Posterior vena cava (tissue), 2 donors: ENCODE data around the gene TLR6. TPM values are rescaled to one million over a fixed set of nuclear protein-coding genes. Genes with fewer than 3 reads are reported as not detected.
"Not testable (repeated sequence)": the region's sequence is repeated elsewhere in the genome, so short reads cannot be mapped to it uniquely, and the experiment has no call there.

Source experiments
- DNase-seq: peaks from one replicate; pipeline ENCODE4 v3.0.0-alpha.2; 2020; ENCODE audit warnings: low spot score
- intact Hi-C, 2 donors: fragments of 100-400 bp; cut with DNase I; formaldehyde crosslinking; loops; one replicate each; pipeline versions ENCODE4 v1.14.1 to v1.14.2; 2022 to 2023
- total RNA-seq, 2 donors: library from RNA; stranded (reverse); fragmentation: NEBNext Ultra II Directional; extraction: Animal tissue kit (Norgen Biotek cat#: 25700); gene quantifications; one replicate each; pipeline ENCODE4 v1.2.1, GENCODE V29; 2021
- donor health status: DM: yes; HTN: yes; CAD: no.
- donor health status: DM: yes; HTN: yes; CAD: no.

Gene TLR6
- total RNA-seq, 2 donors from 2014 or later: 4.9 to 6.0 TPM

DNA sequence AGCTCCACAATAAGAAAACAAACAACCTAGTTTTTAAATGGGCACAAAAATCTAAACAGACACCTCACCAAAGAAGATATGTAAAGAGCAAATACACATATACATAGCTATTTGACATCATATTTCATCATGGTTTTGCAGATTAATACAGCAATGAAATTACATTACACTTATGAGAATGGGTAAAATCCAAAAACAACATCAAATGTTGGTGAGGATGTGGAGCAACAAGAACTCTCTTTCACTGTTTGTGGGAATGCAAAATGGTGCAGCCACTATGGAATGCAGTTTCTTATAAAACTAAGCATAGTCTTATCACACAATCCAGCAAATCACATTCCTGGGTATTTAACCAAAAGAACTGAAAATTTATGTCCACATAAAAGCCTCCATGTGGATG lies 25.0 kb downstream of the TLR6 start:
- no peak for DNase-seq
- intact Hi-C loops: no loop called here

- no peak for DNase-seq
- intact Hi-C loops: no loop called here
These were observed 27.4 kb downstream of the TLR6 start for GRCh38 chr4:38829237-38829636.

GRCh38 chr4:38823766-38824165 lies 32.9 kb downstream of the TLR6 start:
- intact Hi-C loops: no loop called here

DNA sequence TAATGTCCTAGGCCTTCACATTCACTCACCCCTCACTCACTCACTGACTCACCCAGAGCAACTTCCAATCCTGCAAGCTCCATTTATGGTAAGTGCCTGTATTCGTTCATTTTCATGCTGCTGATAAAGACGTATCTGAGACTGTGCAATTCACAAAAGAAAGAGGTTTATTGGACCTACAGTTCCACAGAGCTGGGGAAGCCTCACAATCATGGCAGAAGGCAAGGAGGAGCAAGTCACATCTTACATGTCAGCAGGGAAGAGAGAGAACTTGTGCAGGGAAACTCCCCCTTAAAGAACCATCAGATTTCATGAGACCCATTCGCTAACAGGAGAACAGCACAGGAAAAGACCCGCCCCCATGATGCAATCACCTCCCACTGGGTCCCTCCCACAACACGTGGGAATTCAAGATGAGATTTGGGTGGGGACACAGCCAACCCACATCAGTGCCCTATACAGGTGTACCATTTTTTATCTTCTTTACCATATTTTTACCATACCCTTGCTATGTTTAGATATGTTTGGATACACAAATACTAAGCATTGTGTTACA lies 33.8 kb downstream of the TLR6 start:
- intact Hi-C loops: no loop called here

More at GRCh38 chr4:38823766-38824165, 32.9 kb downstream of the TLR6 start:
- DNase-seq: no peak

GRCh38 chr4:38821739-38822138 lies 34.9 kb downstream of the TLR6 start:
- intact Hi-C loops: no loop called here

More for the DNA sequence above, 33.8 kb downstream of the TLR6 start:
- no peak for DNase-seq

DNA sequence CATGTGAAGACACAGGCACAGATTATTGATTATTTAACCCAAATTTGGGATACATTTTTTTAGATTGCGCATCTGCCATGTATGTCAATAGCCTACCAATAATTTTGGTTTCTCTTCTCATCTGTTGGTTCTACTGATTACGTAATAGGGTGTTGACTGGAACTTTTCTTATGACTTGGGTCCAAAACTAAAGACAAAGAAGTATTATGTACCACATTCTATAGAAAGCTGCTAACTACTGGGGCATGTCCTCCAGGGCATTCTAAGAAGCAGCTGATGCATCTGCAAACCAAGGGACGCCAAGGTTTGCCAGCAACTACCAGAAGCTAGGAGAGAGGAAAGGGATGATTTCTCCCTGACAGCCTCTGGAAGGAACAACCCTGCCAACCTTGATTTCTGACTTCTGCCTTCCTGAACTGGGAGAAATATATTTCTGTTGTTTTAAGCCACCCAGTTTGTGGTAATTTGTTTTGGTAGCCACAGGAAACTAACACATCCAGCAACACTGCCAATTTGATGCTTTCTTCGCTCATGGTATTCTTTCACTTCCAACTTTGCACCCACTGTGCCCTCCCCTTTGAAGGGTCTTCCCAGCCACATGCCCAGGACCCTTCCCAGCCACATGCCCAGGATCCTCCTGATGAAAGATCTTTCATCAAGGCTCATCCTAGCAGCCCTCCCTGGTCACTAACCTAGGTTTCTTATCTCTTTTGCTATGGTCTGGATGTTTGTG lies 36.1 kb downstream of the TLR6 start:
- no peak for DNase-seq

More at GRCh38 chr4:38821739-38822138, 34.9 kb downstream of the TLR6 start:
- no peak for DNase-seq

GRCh38 chr4:38819569-38819968 lies 37.0 kb downstream of the TLR6 start:
- intact Hi-C loops: no loop called here
- DNase-seq: no peak

More for the DNA sequence above, 36.1 kb downstream of the TLR6 start:
- intact Hi-C loops: no loop called here

GRCh38 chr4:38818441-38818976 lies 38.1 kb downstream of the TLR6 start:
- DNase-seq: no peak
- intact Hi-C loops: no loop called here

- DNase-seq: no peak
- intact Hi-C loops: no loop called here
These were observed 40.5 kb downstream of the TLR6 start for GRCh38 chr4:38815885-38816782.

DNA sequence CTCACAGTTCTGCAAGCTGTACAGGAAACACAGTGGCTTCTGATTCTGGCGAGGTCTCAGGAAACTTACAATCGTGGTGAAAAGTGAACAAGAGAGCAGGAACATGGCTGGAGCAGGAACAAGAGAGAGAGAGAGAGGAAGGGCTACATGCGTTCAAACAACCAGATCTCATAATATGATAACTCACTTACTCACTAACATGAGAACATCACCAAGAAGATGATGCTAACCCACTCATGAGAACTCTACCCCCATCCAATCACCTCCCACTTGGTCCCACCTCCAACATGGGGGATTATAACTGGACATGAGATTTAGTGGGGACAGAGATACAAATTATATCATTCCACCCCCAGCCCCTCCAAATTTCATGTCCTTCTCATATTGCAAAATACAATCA lies 42.2 kb downstream of the TLR6 start:
- no peak for DNase-seq
- intact Hi-C loops: no loop called here

- intact Hi-C loops: no loop called here
- DNase-seq: peak; percentile 38
These were observed 45.3 kb downstream of the TLR6 start for GRCh38 chr4:38811297-38811696.

DNA sequence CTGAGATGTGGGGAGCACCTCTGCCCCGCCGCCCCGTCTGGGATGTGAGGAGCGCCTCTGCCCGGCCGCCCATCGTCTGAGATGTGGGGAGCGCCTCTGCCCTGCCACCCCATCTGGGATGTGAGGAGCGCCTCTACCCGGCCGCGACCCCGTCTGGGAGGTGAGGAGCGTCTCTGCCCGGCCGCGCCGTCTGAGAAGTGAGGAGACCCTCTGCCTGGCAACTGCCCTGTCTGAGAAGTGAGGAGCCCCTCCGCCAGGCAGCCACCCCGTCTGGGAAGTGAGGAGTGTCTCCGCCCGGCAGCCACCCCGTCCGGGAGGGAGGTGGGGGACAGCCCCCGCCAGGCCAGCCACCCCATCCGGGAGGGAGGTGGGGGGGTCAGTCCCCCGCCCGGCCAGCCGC lies 49.2 kb downstream of the TLR6 start:
- peak; percentile 53 for DNase-seq
- intact Hi-C loops: not testable (repeated sequence)

- intact Hi-C loops, DNase-seq: not testable (repeated sequence)
These were observed 50.4 kb downstream of the TLR6 start for GRCh38 chr4:38806251-38806650.

GRCh38 chr4:38805530-38806145 lies 51.0 kb downstream of the TLR6 start:
- intact Hi-C loops: no loop called here
- peak; percentile 48 for DNase-seq

- intact Hi-C loops: no loop called here
- DNase-seq: no peak
These were observed 51.8 kb downstream of the TLR6 start, which contains the start of gene TLR1 for GRCh38 chr4:38804654-38805295. TSS of gene TLR1 (minus strand) at chr4:38804791. CDS start at chr4:38798831, 5,960 bp downstream.

GRCh38 chr4:38803833-38804653 lies 52.6 kb downstream of the TLR6 start:
- no peak for DNase-seq
- intact Hi-C loops: no loop called here

DNA sequence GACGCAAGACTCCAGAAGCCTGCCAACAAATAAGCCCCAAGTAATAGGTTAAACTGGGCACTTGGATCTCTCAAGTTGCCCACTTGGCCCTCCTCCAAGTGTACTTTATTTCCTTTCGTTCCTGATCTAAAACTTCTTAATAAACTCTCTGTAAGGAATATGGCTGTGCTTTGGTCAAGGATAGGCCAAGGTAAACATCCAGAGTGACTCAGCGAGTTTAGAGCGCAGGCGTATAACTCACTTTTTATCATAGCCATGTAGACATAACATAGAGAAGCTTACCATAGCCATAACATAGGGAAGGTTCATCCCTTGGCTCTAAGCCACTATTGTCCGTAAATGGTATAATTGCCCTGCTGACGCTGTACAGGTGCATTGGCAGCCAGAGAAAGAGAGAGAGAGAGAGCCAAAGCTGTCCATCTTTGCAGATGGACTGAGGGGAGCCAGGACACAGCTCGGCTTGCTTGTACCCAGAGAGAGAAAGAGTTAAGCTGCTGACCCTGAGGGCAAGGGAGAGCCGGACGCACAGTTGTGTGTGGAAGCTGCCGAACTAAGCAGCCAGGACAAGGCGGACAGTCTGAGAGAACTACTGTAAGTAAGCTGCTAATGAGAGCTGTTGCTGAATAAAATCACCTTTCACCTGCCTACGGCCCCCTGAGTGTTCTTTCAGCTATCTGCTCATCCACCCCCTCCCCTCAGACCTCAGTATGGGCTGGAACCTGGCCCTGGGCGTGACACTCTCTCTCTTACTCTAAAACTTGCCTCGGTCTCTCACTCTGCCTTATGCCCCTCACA lies 53.9 kb downstream of the TLR6 start:
- intact Hi-C loops: no loop called here
- no peak for DNase-seq
